Measurements from ENCODE around the gene NCS1. TPM values are rescaled to one million over a fixed set of nuclear protein-coding genes. Genes with fewer than 3 reads are reported as not detected.

Gene NCS1
- total RNA-seq, 4 donors from 2014 or later: 100 to 206 (median 122) TPM

- Histone ChIP-seq H3K9me3 (no peaks in the 10 kb centered on the region), H3K36me3 (peaks cover 0 to 7% (median 1%) of the 10 kb centered on the region in 4 donors), H3K4me1 (peaks cover 32 to 52% (median 44%) of the 10 kb centered on the region in 4 donors), H3K27ac (replicated peaks in 1 of 4) (peak overlapping the region in 3 of 4 donors; percentile 10 to 81 (median 78)), H3K27me3 (no peaks in the 10 kb centered on the region), H3K4me3 (no peak overlapping the region)
- 80% methylated on average over 10 of the region's 10 CpGs for WGBS
- intact Hi-C loops (cut with DNase I): no loop called here
- DNase-seq (ENCODE audit: extremely low spot score): no peak
- TF ChIP-seq EP300 (IDR thresholded peaks at IDR 0.05) (no peak), POLR2A (IDR thresholded peaks at IDR 0.05; ENCODE audit: low read depth) (no peak), POLR2AphosphoS5 (IDR thresholded peaks at IDR 0.05) (no peak), CTCF (IDR thresholded peaks at IDR 0.05) (no peak)
These were observed 31.5 kb upstream of the NCS1 start for GRCh38 chr9:130140706-130141105.

GRCh38 chr9:130142056-130142455 lies 30.1 kb upstream of the NCS1 start:
- Histone ChIP-seq H3K27me3 (no peaks in the 10 kb centered on the region), H3K4me3 (no peak overlapping the region), H3K9me3 (no peaks in the 10 kb centered on the region), H3K27ac (replicated peaks in 1 of 4) (peak overlapping the region in 2 of 4 donors; percentile 6 to 78), H3K36me3 (no peaks in the 10 kb centered on the region), H3K4me1 (peaks cover 32 to 52% (median 44%) of the 10 kb centered on the region in 4 donors)
- TF ChIP-seq POLR2AphosphoS5 (IDR thresholded peaks at IDR 0.05) (no peak), CTCF (IDR thresholded peaks at IDR 0.05) (no peak), EP300 (IDR thresholded peaks at IDR 0.05) (no peak), POLR2A (IDR thresholded peaks at IDR 0.05; ENCODE audit: low read depth) (no peak)
- intact Hi-C loops (cut with DNase I): no loop called here
- no peak for DNase-seq (ENCODE audit: extremely low spot score)
- WGBS: 73% methylated on average over 5 of the region's 12 CpGs

GRCh38 chr9:130142641-130143040 lies 29.6 kb upstream of the NCS1 start:
- H3K9me3 ChIP-seq: no peaks in the 10 kb centered on the region
- H3K27me3 ChIP-seq: no peaks in the 10 kb centered on the region
- H3K27ac ChIP-seq (replicated peaks in 1 of 4): peak overlapping the region in 1 of 4 donors; percentile 78
- H3K4me3 ChIP-seq: no peak overlapping the region
- TF ChIP-seq EP300 (IDR thresholded peaks at IDR 0.05) (no peak), POLR2AphosphoS5 (IDR thresholded peaks at IDR 0.05) (no peak), CTCF (IDR thresholded peaks at IDR 0.05) (no peak), POLR2A (IDR thresholded peaks at IDR 0.05; ENCODE audit: low read depth) (no peak)
- peaks cover 32 to 49% (median 43%) of the 10 kb centered on the region in 4 donors for H3K4me1 ChIP-seq
- no peaks in the 10 kb centered on the region for H3K36me3 ChIP-seq
- no peak for DNase-seq (ENCODE audit: extremely low spot score)
- intact Hi-C loops (cut with DNase I): no loop called here
- 86% methylated on average over 1 of the region's 6 CpGs for WGBS

- intact Hi-C loops (cut with DNase I): no loop called here
- H3K4me1 ChIP-seq: peaks cover 32 to 42% (median 36%) of the 10 kb centered on the region in 4 donors
- no peaks in the 10 kb centered on the region for H3K36me3 ChIP-seq
- no peak overlapping the region for H3K4me3 ChIP-seq
- TF ChIP-seq CTCF (IDR thresholded peaks at IDR 0.05): no peak
- no peak for TF ChIP-seq POLR2A (IDR thresholded peaks at IDR 0.05; ENCODE audit: low read depth)
- no peak for TF ChIP-seq EP300 (IDR thresholded peaks at IDR 0.05)
- TF ChIP-seq POLR2AphosphoS5 (IDR thresholded peaks at IDR 0.05): no peak
- no peak for DNase-seq (ENCODE audit: extremely low spot score)
- H3K9me3 ChIP-seq: no peaks in the 10 kb centered on the region
- H3K27ac ChIP-seq (replicated peaks in 1 of 4): peak overlapping the region in 1 of 4 donors; percentile 78
- 81% methylated on average over 10 of the region's 24 CpGs for WGBS
- no peaks in the 10 kb centered on the region for H3K27me3 ChIP-seq
These were observed 28.8 kb upstream of the NCS1 start for GRCh38 chr9:130143279-130143893.

All from esophagus muscularis mucosa (tissue), 4 donors.